H9 (cell line): ENCODE measurements around the gene SLC8B1. TPM values are rescaled to one million over a fixed set of nuclear protein-coding genes. Genes with fewer than 3 reads are reported as not detected.

Experiments
- DNase-seq: peaks from one replicate; pipeline ENCODE4 v3.0.0-alpha.2; 2017
- H2AFZ ChIP-seq: one replicate; pipeline ENCODE4 v1.6.1; 2013; ENCODE audit warnings: mild to moderate bottlenecking, low read length, control low read depth, moderate library complexity
- H2AK5ac ChIP-seq: 2 replicates; pipeline ENCODE4 v1.6.1; 2013; ENCODE audit warnings: low read length, control low read depth, mixed read lengths; ENCODE audit not compliant: insufficient read length
- H2BK120ac ChIP-seq: one replicate; pipeline ENCODE4 v1.6.1; 2013; ENCODE audit warnings: low read depth, mild to moderate bottlenecking, low read length, control low read depth, inconsistent platforms; ENCODE audit not compliant: poor library complexity, severe bottlenecking
- H2BK12ac ChIP-seq: 2 replicates; pipeline ENCODE4 v1.6.1; 2013; ENCODE audit warnings: low read length, control low read depth, mixed read lengths, low read depth; ENCODE audit not compliant: insufficient read length
- H2BK15ac ChIP-seq: 2 replicates; pipeline ENCODE4 v1.6.1; 2013; ENCODE audit warnings: low read depth, low read length, control low read depth
- H2BK20ac ChIP-seq: one replicate; pipeline ENCODE4 v1.6.1; 2013; ENCODE audit warnings: low read depth, mild to moderate bottlenecking, low read length, control low read depth, inconsistent platforms; ENCODE audit not compliant: poor library complexity, severe bottlenecking
- H2BK5ac ChIP-seq: 2 replicates; pipeline ENCODE4 v1.6.1; 2013; ENCODE audit warnings: low read length, control low read depth, mixed read lengths; ENCODE audit not compliant: insufficient read length
- H3K14ac ChIP-seq: 2 replicates; pipeline ENCODE4 v1.6.1; 2013; ENCODE audit warnings: low read length, control low read depth; ENCODE audit not compliant: insufficient read depth
- H3K18ac ChIP-seq: 2 replicates; pipeline ENCODE4 v1.6.1; 2013; ENCODE audit warnings: low read depth, mild to moderate bottlenecking, mixed read lengths, low read length, control low read depth; ENCODE audit not compliant: insufficient read length
- H3K23ac ChIP-seq: 2 replicates; pipeline ENCODE4 v1.6.1; 2013; ENCODE audit warnings: low read length, control low read depth, mixed read lengths, low read depth; ENCODE audit not compliant: insufficient read length
- H3K23me2 ChIP-seq: 2 replicates; pipeline ENCODE4 v1.6.1; 2013; ENCODE audit warnings: low read depth, mild to moderate bottlenecking, mixed read lengths, low read length, control low read depth; ENCODE audit not compliant: insufficient read length, poor library complexity, severe bottlenecking
- H3K27ac ChIP-seq: 2 replicates; pipeline ENCODE4 v1.5.1; 2013; ENCODE audit warnings: low read length, control low read depth, mixed read lengths, low read depth; ENCODE audit not compliant: insufficient read length
- H3K27me3 ChIP-seq: 2 replicates; pipeline ENCODE4 v1.6.1; 2013; ENCODE audit warnings: low read length, control low read depth, inconsistent platforms; ENCODE audit not compliant: insufficient read depth
- H3K4ac ChIP-seq: 2 replicates; pipeline ENCODE4 v1.6.1; 2013; ENCODE audit warnings: low read depth, mild to moderate bottlenecking, control low read depth, inconsistent platforms, low read length, moderate library complexity
- H3K4me1 ChIP-seq: 2 replicates; pipeline ENCODE4 v1.6.1; 2013; ENCODE audit warnings: low read length, control low read depth, inconsistent platforms; ENCODE audit not compliant: insufficient read depth
- H3K4me2 ChIP-seq: 2 replicates; pipeline ENCODE4 v1.6.1; 2013; ENCODE audit warnings: low read length, control low read depth, mixed read lengths; ENCODE audit not compliant: insufficient read length, insufficient read depth
- H3K56ac ChIP-seq: 2 replicates; pipeline ENCODE4 v1.6.1; 2013; ENCODE audit warnings: low read depth, mild to moderate bottlenecking, mixed read lengths, low read length, control low read depth; ENCODE audit not compliant: insufficient read length
- H3K79me1 ChIP-seq: 2 replicates; pipeline ENCODE4 v1.6.1; 2013; ENCODE audit warnings: low read depth, mild to moderate bottlenecking, moderate library complexity, low read length, control low read depth, inconsistent platforms; ENCODE audit not compliant: insufficient read depth, poor library complexity, severe bottlenecking
- H3K79me2 ChIP-seq: 2 replicates; pipeline ENCODE4 v1.6.1; 2013; ENCODE audit warnings: low read length, control low read depth, inconsistent platforms; ENCODE audit not compliant: insufficient read depth
- H3K9ac ChIP-seq: 2 replicates; pipeline ENCODE4 v1.6.1; 2013; ENCODE audit warnings: low read length, control low read depth, mixed read lengths; ENCODE audit not compliant: insufficient read length; ENCODE audit errors: extremely low read depth
- H3K9me3 ChIP-seq: one replicate; pipeline ENCODE4 v1.6.1; 2013; ENCODE audit warnings: low read depth, low read length, inconsistent platforms; ENCODE audit not compliant: control insufficient read depth
- H3T11ph ChIP-seq: one replicate; pipeline ENCODE4 v1.6.1; 2013; ENCODE audit warnings: mild to moderate bottlenecking, low read length, control low read depth, inconsistent platforms
- H4K20me1 ChIP-seq: one replicate; pipeline ENCODE4 v1.6.1; 2013; ENCODE audit not compliant: control insufficient read depth, insufficient read length, insufficient read depth
- H4K5ac ChIP-seq: 2 replicates; pipeline ENCODE4 v1.6.1; 2013; ENCODE audit warnings: low read depth, mild to moderate bottlenecking, mixed read lengths, low read length, control low read depth; ENCODE audit not compliant: insufficient read length
- H4K8ac ChIP-seq: replicated peaks from 2 replicates; pipeline ENCODE4 v1.6.1; 2013; ENCODE audit warnings: low read length, control low read depth, mixed read lengths, low read depth; ENCODE audit not compliant: insufficient read length
- H4K91ac ChIP-seq: 2 replicates; pipeline ENCODE4 v1.6.1; 2013; ENCODE audit warnings: low read depth, mild to moderate bottlenecking, moderate library complexity, mixed read lengths, low read length, control low read depth; ENCODE audit not compliant: insufficient read length
- H3K27ac Mint-ChIP-seq, 3 experiments: 2 replicates in 2 of 3; 3 replicates in 1 of 3; pipeline ENCODE4 v1.8.0; 2020 to 2021; ENCODE audit warnings: mixed read lengths in 3 of 3, mild to moderate bottlenecking in 1 of 3, moderate library complexity in 1 of 3
- H3K27me3 Mint-ChIP-seq: 2 replicates; pipeline ENCODE4 v1.8.0; 2021; ENCODE audit warnings: low read depth, mild to moderate bottlenecking, moderate library complexity, mixed read lengths
- H3K36me3 Mint-ChIP-seq, 3 experiments: 2 replicates in 2 of 3; 3 replicates in 1 of 3; pipeline ENCODE4 v1.8.0; 2020 to 2021; ENCODE audit warnings: low read depth in 3 of 3, mixed read lengths in 3 of 3; ENCODE audit not compliant: insufficient read depth in 1 of 3
- H3K4me1 Mint-ChIP-seq, 2 experiments: 2 replicates each; pipeline ENCODE4 v1.8.0; 2020; ENCODE audit warnings: mixed read lengths in 2 of 2
- H3K4me3 Mint-ChIP-seq, 2 experiments: 2 replicates in 1 of 2; 3 replicates in 1 of 2; pipeline ENCODE4 v1.8.0; 2020 to 2021; ENCODE audit warnings: mild to moderate bottlenecking in 2 of 2, mixed read lengths in 2 of 2, moderate library complexity in 1 of 2
- H3K9me3 Mint-ChIP-seq, 2 experiments: 2 replicates in 1 of 2; 3 replicates in 1 of 2; pipeline ENCODE4 v1.8.0; 2020; ENCODE audit warnings: mild to moderate bottlenecking in 2 of 2, mixed read lengths in 2 of 2, moderate library complexity in 1 of 2
- WGBS: extraction: QIAGEN DNeasy Blood & Tissue Kit; methylation state at CpG from one replicate; pipeline ENCODE4 v1.1.7; 2013; ENCODE audit warnings: missing lambda C conversion rate, low lambda C conversion rate, mixed read lengths; ENCODE audit not compliant: insufficient read length; ENCODE audit errors: extremely low coverage; 5-methylcytosine and 5-hydroxymethylcytosine counted together
- total RNA-seq: library from RNA; stranded (reverse); gene quantifications from 2 replicates; pipeline ENCODE4 v1.2.1, GENCODE V29; 2021
- TF ChIP-seq, protein P1 (sequence below): fragments of 200-600 bp; sonication (generic); conservative IDR thresholded peaks from 3 replicates; pipeline ENCODE4 v1.8.0; 2021; ENCODE audit warnings: antibody characterized with exemption, mild to moderate bottlenecking

SLC8B1 gene
- total RNA-seq, 1 experiment from 2014 or later = 10.4 TPM

DNA sequence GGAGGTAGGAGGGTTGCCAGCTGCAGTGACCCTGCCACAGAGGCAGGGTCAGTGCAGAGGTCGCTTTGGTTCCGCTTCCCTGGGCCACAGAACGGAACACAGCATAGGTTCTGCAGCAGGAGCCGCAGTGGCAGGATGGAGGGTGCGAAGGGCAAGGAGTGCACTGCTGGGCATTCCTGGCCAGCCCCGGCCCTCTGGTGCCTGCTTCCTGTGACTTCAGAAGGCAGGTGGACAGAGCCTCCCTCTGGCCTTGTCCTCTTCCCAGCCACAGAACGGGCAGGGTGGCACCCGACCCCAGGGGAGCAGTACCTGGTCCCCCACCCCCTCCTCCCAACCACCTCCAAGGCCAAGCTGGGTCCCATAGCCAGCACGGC is 37.7 kb downstream of the SLC8B1 start:
- Histone ChIP-seq H4K20me1 (no peaks in the 10 kb centered on the region), H3K27ac (no peak overlapping the region), H4K5ac (no peak overlapping the region), H3K27me3 (no peaks in the 10 kb centered on the region), H2BK15ac (no peak overlapping the region), H4K8ac (no peak overlapping the region), H3K23ac (no peak overlapping the region), H3K9ac (no peak overlapping the region), H2AFZ (no peak overlapping the region), H3K4me1 (no peaks in the 10 kb centered on the region; the same call in 1 of the 2 replicates), H3K14ac (no peak overlapping the region), H2BK12ac (no peak overlapping the region), H3K79me2 (no peaks in the 10 kb centered on the region), H3K79me1 (no peaks in the 10 kb centered on the region), H3T11ph (no peak overlapping the region), H4K91ac (no peak overlapping the region), H3K56ac (no peak overlapping the region), H3K18ac (no peak overlapping the region), H3K4ac (no peak overlapping the region), H2AK5ac (no peak overlapping the region), H2BK120ac (no peak overlapping the region), H2BK5ac (no peak overlapping the region), H3K9me3 (no peaks in the 10 kb centered on the region), H3K4me2 (no peak overlapping the region), H2BK20ac (no peak overlapping the region), H3K23me2 (no peaks in the 10 kb centered on the region)
- no peaks in the 10 kb centered on the region for H3K9me3 Mint-ChIP-seq
- TF ChIP-seq, protein P1, sequence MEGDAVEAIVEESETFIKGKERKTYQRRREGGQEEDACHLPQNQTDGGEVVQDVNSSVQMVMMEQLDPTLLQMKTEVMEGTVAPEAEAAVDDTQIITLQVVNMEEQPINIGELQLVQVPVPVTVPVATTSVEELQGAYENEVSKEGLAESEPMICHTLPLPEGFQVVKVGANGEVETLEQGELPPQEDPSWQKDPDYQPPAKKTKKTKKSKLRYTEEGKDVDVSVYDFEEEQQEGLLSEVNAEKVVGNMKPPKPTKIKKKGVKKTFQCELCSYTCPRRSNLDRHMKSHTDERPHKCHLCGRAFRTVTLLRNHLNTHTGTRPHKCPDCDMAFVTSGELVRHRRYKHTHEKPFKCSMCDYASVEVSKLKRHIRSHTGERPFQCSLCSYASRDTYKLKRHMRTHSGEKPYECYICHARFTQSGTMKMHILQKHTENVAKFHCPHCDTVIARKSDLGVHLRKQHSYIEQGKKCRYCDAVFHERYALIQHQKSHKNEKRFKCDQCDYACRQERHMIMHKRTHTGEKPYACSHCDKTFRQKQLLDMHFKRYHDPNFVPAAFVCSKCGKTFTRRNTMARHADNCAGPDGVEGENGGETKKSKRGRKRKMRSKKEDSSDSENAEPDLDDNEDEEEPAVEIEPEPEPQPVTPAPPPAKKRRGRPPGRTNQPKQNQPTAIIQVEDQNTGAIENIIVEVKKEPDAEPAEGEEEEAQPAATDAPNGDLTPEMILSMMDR = no peak
- WGBS = no CpG with 5 or more reads among the region's 9 CpGs
- DNase-seq = no peak
- no peaks in the 10 kb centered on the region; the same call in 1 of the 2 replicates for H3K27me3 Mint-ChIP-seq
- H3K27ac Mint-ChIP-seq = peak overlapping the region in 2 of 3 experiments; percentile 64 to 86; a peak in 2 of 7 replicates
- peaks cover 16 to 18% of the 10 kb centered on the region in 2 experiments for H3K4me1 Mint-ChIP-seq
- peaks cover 8 to 23% (median 12%) of the 10 kb centered on the region in 3 experiments; a peak in 6 of 7 replicates for H3K36me3 Mint-ChIP-seq
- H3K4me3 Mint-ChIP-seq = no peak overlapping the region
